Stimulated activated CD4-positive, alpha-beta T cell treated with anti-CD3 and anti-CD28 coated beads, Interleukin-4, amount 100 ng/mL, for 24 hours (primary cell): Measurements from ENCODE around the gene OR8B3.
A peak's percentile ranks its signal among the peaks of the same experiment; 100 is the strongest.
"Not testable (repeated sequence)": the region's sequence is repeated elsewhere in the genome, so short reads cannot be mapped to it uniquely, and the experiment has no call there.

Experiments used
- DNase-seq: peaks from one replicate; pipeline ENCODE4 v3.0.0-alpha.2; 2020

OR8B3 gene, protein sequence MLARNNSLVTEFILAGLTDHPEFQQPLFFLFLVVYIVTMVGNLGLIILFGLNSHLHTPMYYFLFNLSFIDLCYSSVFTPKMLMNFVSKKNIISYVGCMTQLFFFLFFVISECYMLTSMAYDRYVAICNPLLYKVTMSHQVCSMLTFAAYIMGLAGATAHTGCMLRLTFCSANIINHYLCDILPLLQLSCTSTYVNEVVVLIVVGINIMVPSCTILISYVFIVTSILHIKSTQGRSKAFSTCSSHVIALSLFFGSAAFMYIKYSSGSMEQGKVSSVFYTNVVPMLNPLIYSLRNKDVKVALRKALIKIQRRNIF

DNA sequence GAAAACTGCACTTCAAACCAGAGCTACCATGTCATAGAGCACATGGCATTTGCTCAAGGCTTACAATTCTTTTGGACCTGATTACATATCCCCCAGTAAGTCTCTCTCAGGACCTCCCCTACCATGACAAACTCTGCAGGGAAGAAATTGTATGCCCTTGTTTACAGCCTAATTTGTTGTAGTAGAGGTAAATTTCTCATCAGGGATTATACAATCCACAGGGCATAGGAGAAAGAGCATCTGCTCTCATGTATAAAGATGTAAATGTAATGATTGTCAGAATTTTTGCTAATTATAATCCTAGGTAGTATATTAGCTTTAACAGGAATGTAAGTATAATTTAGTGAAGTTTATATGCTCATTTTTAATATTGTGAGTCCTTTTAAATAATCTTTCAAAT lies at the start of gene OR8B3:
OR8B3 (minus strand) TSS at position 101 of the 400 bp plus-strand sequence. CDS start 1,673 bp downstream, outside the sequence.
- DNase-seq: no peak

DNA sequence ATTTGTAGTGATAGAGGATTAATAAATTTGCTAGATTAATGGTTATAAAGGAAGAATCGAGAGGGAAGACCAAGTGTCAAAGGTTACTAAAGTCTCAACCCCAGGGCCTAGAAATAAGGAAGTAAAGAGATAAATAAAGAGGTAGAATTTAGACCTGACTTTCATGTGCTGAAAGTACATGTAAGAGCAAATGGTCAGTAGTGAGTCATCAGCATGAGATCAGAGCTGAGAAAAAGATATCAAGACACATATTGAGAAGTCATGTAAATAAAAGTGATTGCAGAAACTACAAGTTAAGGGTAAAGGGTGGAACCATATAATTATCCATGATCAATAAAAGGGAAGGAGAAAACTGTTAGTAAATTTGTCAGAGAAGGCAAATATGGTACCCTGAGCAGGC lies 48.1 kb upstream of the OR8B3 start:
- DNase-seq: no peak

DNA sequence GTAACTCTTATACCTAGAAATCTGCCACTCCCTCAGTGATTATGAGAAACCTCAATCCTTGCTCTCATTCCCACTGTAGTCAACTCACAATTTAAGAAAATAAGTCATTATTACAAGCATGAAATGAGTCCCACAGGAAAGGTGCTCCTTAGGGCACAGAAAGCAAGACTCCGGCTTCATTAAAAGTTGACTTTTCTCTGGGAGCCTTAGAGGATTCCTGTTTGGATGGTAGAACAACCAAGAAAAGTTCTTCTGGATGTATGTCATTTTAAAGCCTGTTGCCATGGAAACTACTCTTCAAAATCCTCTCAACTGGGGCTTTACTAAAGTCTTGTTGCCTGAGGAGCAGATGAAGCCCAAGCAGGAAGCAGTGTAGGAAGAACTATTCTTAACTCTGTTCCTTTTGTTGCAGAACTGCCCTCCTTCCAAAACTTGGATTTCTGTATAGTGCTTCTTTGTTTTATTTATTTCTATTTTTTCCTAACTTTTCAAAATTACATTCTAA lies 46.9 kb upstream of the OR8B3 start, which contains the start of gene OR8B8:
OR8B8 (minus strand) TSS at position 51 of the 505 bp plus-strand sequence. CDS start 4,611 bp downstream, outside the sequence.
- DNase-seq: no peak

DNA sequence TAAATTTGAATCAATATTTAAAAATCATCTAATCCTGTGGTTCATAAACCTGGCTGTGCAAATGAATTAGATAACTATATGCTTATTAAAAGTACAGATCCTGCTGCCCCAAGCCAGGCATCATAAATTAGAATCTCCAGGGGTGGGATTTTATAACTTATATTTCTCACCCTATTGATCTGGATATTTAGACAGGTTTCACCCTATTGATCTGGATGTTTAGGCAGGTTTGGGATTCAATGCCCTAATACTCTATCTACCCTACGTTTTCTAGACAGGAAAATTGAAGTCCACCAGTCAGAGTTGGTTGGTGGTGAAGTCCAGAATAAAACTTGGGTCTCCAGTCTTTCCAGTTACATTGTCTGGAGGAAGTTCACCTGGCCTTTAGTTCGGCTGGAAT lies 44.0 kb upstream of the OR8B3 start:
- DNase-seq: no peak

DNA sequence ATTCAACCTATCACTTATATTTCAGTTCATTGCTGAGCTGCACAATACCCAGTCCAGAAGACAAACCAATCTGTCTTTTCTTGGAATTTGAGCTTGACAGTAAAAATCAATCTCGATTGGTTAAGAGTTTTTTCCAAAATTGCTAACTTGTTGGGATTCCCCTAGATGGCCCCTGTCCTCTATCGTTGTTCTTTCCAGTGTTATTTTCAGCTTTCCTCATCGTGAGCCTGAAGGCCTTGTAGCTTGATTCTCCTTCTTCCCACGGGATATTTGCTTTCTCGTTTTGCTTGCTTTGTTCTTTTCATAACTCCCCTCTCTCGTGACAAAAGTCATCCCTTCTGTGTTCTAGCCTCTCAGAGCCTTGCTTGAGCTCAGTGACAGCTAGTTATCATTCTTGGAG lies 43.6 kb upstream of the OR8B3 start:
- no peak for DNase-seq

DNA sequence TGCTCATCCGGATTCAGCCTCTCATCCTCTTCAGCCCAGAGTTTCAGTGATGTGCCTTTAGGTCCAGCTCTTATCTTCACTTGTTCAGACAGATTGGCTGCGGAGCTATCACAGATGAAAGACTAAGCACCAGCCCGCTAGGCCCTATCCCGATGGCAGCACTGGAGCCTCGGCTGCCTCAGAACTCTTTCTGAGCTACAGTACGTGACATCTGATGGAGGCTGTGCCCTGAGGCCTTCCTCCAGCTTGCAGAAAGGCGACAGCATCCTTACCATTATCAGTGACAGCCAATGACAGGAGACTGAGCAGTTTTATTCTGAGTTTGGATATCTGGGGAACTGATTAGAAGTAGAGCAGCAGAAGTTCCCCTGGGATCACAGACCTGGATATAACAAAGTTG lies 42.7 kb upstream of the OR8B3 start:
- DNase-seq: no peak

DNA sequence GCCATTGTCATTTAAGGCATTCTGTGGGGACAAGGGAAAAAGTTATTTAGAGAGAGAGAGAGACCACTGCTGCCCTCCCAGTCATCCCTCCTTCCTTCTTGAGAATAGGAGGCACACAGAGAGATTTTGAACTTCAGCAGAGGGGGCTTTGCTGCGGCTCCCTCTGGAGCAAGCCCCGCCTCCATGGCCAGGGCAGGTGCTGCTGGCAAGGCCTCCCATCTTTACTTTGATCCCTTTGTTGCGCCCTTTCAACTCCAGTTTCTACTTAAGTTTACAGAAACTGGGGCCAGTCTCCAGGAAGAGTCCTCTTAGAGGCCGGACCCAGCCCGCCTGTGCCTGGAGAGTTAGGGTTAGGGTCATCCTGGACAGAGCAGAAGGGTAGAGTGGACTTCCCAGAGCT lies 42.3 kb upstream of the OR8B3 start:
- DNase-seq: no peak

DNA sequence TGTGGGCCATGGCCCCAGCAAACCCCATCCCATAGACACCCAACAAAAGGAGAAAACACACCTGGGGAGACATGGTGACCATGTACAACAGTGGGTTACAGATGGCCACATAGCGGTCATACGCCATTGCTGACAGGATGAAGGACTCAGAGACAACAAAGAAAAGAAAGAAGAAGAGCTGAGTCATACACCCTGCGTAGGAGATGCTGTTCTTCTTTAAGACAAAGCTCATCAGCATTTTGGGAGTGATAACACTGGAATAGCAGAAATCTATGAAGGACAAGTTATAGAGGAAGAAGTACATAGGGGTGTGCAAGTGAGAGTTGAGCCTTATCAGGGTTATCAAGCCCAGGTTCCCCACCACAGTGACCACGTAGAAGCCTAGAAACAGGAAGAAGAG lies 41.8 kb upstream of the OR8B3 start:
- no peak for DNase-seq

DNA sequence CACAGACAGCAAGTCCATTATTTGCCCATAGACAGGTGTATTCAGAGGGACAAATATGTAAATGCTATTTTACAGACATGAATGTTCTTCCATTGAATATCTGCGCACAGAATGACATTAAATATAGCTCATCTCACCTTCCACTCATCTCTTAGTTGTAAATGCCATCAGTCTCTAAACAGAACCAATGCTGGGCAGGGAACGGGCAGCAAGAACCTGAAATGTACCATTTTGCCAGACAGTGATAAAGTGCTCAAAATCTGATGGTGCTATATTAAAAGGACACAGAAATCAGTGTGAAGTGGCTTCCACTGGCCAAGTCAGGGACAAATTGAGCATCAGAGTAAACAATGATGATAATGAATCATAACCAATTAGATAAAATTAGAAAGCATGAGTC lies 35.9 kb upstream of the OR8B3 start:
- no peak for DNase-seq

DNA sequence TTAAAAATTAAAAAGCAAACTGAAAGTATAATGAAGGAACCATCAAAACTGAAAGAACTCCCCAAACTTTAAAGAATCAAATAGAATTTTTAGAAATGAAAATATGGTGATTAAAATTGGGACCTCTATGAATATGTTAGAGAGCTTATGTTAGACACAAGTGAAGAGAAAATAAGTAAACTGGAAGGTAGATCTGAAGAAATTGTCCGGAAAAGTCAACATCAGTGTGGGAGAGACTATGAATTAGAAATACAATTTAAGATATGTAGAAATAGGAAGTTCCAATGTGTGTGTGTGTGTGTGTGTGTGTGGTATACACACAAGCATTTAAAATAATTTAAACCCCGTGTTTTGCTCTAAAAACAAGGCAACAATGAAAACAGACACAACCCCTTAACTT lies 30.8 kb upstream of the OR8B3 start:
- no peak for DNase-seq

DNA sequence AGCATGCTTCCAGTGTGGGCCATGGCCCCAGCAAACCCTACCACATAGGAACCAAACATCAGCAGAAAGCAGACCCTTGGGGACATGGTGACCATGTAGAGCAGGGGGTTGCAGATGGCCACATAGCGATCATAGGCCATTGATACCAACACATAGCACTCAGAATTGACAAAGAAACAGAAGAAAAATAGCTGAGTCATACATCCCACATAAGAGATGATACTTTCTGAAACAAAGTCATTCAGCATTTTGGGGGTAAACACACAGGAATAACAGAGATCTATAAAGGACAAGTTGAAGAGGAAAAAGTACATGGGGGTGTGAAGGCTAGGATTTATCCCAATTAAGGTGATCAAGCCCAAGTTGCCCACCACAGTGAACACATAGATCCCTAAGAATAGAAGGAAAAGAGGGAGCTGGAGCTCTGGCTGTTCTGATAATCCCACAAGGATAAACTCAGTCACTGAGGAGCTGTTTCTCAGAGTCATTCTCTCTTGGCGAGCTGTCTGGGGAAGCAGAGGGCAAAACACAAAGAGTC lies 25.6 kb upstream of the OR8B3 start, which contains the start of gene OR8B4:
OR8B4 (minus strand) TSS at position 488 of the 538 bp plus-strand sequence; CDS start at position 488, 0 bp downstream.
- DNase-seq: no peak

DNA sequence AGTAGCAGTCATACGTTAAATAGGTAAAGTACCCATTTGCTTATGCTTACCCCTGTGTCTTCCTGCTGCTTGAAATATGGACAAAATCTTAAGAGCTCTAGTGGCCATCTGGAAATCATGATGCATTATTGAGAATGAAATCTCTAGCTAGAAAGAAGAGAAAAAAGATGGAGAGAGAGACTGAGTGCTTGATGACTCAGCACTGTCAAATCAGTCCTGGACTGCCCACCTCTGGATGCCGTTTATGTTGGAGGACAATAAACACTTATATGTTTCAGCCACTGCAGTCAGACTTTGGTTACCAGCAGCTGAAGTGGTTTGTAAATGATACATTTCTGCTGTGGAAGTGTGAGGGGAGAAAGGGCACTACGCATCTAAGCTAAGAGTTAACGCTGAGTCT lies 22.2 kb upstream of the OR8B3 start:
- no peak for DNase-seq

DNA sequence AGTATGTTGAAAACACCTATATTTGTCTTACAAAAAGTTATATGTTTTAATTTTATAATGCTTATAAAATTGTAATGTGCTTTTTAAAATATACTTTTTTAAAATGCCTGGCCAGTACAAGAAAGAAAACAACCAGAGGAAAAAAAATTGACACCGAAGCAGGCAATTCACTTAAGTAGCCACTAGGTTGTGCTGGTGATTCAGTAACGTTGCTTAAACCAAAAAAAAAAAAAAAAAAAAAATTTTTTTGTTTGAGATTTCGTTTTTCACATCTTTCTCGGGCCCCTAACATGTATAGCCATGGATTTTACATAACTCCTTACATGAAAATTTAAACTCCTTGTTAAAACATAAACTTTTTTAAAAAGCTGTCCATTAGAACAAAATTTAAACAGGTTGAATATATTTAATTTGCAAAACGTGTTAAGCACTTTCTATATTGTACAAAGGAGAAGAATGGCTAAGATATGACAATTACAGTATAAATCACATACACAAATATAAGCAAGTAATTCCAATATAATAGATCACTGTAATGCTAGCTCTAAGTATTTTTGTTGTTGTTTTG lies 16.6 kb upstream of the OR8B3 start:
- DNase-seq: no peak

DNA sequence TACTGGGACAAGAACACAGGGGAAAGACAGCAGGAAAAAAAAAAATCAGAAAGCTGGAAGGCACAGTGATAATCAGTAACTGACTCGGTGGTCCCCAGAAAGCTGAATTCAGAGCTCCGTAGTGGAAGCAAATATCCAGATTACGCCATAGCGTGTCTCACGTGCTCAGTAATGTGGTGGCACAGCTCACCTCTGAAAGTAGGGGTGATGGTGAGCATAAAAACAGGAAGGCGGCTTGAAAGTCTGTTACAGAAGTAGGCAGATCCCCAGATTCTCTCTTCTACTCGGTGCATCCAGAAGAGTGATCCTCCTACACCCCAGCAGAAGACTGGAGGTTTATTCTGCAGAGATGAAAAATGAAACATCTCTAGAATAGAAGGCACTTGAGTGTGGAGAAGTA lies 11.1 kb upstream of the OR8B3 start:
- DNase-seq: no peak

DNA sequence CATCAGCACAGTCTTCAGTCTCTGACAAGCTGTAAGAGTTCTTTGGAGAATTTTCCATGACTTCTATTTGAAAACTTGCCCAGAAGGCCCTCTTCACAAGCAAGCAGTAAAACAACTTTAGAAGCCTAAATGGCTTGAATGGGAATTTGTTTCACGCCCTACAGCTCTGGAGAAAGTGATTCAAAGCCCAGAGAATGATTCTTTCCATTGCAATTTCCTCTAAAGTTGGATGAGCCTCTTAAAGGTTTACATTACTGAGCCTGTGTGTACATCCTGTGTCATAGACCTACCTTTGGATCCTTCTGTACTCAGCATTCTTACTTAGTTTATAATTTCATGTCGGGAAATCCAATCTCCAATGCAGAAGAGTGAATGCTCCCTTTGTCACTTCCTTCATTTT lies 6.8 kb upstream of the OR8B3 start:
- DNase-seq: no peak

DNA sequence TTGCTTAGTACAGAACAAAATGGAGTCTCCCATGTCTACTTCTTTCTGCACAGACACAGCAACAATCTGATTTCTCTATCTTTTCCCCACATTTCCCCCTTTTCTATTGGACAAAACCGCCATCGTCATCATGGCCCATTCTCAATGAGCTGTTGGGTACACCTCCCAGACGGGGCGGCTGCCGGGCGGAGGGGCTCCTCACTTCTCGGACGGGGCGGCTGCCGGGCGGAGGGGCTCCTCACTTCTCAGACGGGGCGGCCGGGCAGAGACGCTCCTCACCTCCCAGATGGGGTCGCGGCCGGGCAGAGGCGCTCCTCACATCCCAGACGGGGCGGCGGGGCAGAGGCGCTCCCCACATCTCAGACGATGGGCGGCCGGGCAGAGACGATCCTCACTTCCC lies 4.4 kb upstream of the OR8B3 start:
- not testable (repeated sequence) for DNase-seq

DNA sequence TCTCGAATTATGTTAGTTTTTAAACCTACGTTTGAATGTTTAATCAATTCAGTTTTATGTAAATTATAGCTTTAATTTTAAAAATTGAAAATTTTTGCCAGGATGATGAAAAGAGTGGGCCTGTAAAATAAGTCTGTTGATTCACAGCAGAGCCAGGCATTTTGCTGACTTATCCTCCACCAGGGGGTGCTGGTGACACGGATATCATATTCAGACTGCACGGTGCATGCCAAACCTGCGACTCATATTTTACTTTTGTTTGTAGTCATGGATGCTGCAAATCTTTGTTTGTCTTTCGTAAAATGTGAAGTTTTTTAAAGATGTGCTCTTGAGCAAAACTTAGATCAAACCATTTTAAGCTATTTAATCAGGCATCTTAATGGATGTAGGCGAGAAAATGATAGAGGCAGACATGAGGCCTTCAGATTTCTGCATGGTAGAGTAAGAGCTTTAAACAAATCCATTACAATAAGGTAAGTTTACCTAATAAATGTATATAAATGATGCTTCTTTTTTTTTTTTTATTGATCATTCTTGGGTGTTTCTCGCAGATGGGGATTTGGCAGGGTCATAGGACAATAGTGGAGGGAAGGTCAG lies 3.6 kb upstream of the OR8B3 start:
- peak; percentile 44 for DNase-seq

DNA sequence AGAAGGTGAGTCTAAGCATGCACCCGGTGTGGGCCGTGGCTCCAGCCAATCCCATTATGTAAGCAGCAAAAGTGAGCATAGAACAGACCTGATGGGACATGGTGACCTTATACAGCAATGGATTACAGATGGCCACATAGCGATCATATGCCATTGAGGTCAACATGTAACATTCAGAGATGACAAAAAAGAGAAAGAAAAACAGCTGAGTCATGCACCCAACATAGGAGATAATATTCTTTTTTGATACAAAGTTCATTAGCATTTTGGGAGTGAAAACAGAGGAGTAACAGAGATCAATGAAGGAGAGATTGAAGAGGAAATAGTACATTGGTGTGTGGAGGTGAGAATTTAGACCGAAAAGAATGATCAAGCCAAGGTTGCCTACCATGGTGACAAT lies 2.0 kb downstream of the OR8B3 start:
- not testable (repeated sequence) for DNase-seq

DNA sequence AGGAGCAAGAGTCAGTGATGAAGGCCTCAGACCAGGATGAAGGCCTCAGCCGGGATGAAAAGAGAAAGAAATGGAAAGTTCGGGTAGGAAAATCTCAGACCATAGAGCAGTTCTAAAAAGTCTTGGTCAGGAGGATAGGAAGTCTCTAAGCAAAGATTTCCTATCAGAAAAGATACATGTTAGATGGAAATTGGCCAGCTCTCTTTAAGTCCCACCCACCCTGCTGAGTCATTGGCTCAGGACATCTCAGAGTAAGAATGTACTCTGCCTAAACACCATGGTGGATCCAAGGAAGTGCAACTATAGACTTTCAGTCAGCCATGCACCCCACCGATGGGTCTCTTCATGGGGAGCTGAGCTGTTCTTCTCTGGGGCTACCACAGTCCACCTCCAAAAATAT lies 4.4 kb downstream of the OR8B3 start:
- DNase-seq: no peak

DNA sequence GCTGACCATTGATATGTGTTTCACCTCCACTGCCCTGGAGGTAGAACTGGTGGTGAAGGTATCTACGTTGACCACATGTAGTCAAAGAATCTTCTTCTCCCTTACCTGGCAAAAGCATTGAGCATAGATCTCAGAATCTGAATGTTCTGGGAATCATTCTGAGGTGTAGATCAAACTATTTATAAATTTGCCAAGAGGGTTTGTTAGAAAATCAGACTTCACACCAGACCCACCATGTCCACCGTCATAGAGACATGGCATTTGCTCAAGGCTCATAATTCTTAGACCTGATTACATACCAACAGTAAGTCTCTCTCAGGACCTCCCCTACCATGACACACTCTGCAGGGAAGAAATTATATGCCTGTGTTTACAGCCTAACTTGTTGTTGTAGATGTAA lies 14.4 kb downstream of the OR8B3 start, which contains the start of gene OR8B2:
OR8B2 (minus strand) TSS at position 101 of the 400 bp plus-strand sequence. CDS start 1,156 bp downstream, outside the sequence.
- DNase-seq: no peak

DNA sequence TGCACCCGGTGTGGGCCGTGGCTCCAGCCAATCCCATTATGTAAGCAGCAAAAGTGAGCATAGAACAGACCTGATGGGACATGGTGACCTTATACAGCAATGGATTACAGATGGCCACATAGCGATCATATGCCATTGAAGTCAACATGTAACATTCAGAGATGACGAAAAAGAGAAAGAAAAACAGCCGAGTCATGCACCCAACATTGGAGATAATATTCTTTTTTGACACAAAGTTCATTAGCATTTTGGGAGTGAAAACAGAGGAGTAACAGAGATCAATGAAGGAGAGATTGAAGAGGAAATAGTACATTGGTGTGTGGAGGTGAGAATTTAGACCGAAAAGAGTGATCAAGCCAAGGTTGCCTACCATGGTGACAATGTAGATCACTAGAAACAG lies 16.0 kb downstream of the OR8B3 start:
- DNase-seq: not testable (repeated sequence)

DNA sequence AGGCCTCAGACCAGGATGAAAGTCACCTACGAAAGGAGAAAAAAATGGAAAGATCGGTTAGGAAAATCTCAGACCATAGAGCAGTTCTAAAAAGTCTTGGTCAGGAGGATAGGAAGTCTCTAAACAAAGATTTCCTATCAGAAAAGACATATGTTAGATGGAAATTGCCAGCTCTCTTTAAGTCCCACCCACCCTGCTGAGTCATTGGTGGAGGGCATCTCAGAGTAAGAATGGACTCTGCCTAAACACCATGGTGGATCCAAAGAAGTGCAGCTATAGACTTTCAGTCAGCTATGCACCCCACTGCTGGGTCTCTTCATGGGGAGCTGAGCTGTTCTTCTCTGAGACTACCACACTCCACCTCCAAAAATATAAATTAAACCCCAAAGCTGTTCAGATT lies 18.2 kb downstream of the OR8B3 start:
- DNase-seq: no peak

DNA sequence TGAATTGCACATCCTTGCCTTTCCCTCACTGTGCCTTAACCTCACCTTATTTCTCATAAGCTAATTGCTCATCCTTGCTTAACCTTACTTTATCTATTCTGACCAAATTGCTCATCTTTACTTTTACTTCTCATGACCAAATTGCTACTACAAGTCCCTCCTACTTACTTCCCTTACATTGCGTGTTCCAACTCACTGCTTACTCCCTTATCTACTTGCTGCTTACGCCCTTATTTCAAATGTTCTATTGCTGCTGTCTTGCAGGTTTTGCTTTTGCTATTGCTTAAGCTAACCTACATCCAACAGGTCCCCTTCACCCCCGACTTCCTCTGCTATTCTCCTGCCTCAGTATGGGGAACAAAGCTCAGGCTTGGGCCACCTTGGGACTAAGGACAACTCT lies 22.5 kb downstream of the OR8B3 start:
- no peak for DNase-seq

DNA sequence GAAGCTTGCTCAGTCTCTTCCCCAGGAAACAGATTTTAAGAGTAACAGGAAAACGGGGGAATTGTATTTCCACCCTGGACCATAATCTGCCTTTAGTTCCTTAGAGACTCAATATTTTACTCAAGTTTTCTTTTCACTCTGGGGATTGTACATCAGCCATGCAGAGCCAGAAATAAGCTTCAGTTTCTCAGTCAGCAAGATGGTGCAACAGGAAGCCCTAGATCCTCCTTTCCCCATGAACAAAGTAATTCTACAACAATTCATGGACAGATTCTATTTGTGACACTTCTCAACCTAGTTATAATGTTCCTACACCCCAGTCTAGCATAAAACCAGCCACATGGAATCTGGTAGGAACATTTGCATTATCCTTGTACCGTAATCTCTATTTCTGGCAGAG lies 39.3 kb downstream of the OR8B3 start:
- DNase-seq: no peak
